ENCODE data around the gene PLA2G5.
"Not testable (repeated sequence)": the region's sequence is repeated elsewhere in the genome, so short reads cannot be mapped to it uniquely, and the experiment has no call there.

PLA2G5 gene

GRCh38 chr1:20051218-20051829, 18.7 kb upstream of the PLA2G5 start:
- DNase-seq (ENCODE audit: insufficient read length, low spot score) (no peak), FAIRE-seq (no peak)
- no peak for TF ChIP-seq CTCF (IDR thresholded peaks at IDR 0.05; ENCODE audit: insufficient read depth, missing control alignments)

- DNase-seq (ENCODE audit: insufficient read length, low spot score) (no peak), FAIRE-seq (no peak)
- TF ChIP-seq CTCF (IDR thresholded peaks at IDR 0.05; ENCODE audit: insufficient read depth, missing control alignments) = no peak
These were observed 17.6 kb upstream of the PLA2G5 start for GRCh38 chr1:20052386-20052785.

GRCh38 chr1:20057886-20058420, 12.0 kb upstream of the PLA2G5 start:
- TF ChIP-seq CTCF (IDR thresholded peaks at IDR 0.05; ENCODE audit: insufficient read depth, missing control alignments) = no peak

GRCh38 chr1:20058531-20058930, 11.5 kb upstream of the PLA2G5 start:
- no peak for DNase-seq (ENCODE audit: insufficient read length, low spot score)
- no peak for TF ChIP-seq CTCF (IDR thresholded peaks at IDR 0.05; ENCODE audit: insufficient read depth, missing control alignments)

More at GRCh38 chr1:20057886-20058420, 12.0 kb upstream of the PLA2G5 start:
- FAIRE-seq (no peak), DNase-seq (ENCODE audit: insufficient read length, low spot score) (no peak)

GRCh38 chr1:20059847-20060246, 10.1 kb upstream of the PLA2G5 start:
- FAIRE-seq (no peak), DNase-seq (ENCODE audit: insufficient read length, low spot score) (no peak)
- no peak for TF ChIP-seq CTCF (IDR thresholded peaks at IDR 0.05; ENCODE audit: insufficient read depth, missing control alignments)

More at GRCh38 chr1:20058531-20058930, 11.5 kb upstream of the PLA2G5 start:
- FAIRE-seq = no peak

GRCh38 chr1:20060791-20061190, 9.2 kb upstream of the PLA2G5 start:
- not testable (repeated sequence) for DNase-seq (ENCODE audit: insufficient read length, low spot score); FAIRE-seq

- FAIRE-seq = no peak
These were observed 8.1 kb upstream of the PLA2G5 start for GRCh38 chr1:20061866-20062265.

More at GRCh38 chr1:20061866-20062265, 8.1 kb upstream of the PLA2G5 start:
- no peak for DNase-seq (ENCODE audit: insufficient read length, low spot score)
- TF ChIP-seq CTCF (IDR thresholded peaks at IDR 0.05; ENCODE audit: insufficient read depth, missing control alignments) = no peak
